ENCODE results near the gene ATP8B1. TPM values are rescaled to one million over a fixed set of nuclear protein-coding genes. Genes with fewer than 3 reads are reported as not detected.

The ATP8B1 gene
- polyA plus RNA-seq, 2 of the 4 experiments (the other 2 are of a cell fraction): 7.1 to 23.4 TPM

DNA sequence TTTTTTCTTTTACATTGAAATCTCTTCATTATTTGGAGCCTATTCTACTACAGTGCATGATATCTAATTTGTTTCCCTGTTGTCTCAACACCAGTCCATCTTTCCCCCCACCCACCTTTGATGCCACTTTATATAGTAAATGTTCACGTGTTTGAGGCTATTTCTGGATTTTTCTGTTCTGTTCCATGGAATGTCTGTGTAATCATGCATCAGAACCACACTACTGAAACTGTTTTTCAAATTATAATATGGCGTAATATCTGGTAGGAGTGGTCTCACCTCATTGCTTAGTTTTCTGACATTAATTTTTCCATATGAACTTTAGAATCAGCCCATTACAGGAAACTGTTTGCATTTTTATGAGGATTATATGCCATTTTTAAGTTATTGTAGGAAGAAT lies 162.4 kb downstream of the ATP8B1 start:
- 82% methylated on average over 2 of the region's 2 CpGs for WGBS (ENCODE audit: missing lambda C conversion rate)
- Histone ChIP-seq H3K4me1 (no peaks in the 10 kb centered on the region), H3K4me2 (no peak overlapping the region), H3K4me3 (no peak overlapping the region), H3K9me3 (no peaks in the 10 kb centered on the region), H3K27ac (no peak overlapping the region)
- DNase-seq (ENCODE audit: low read depth in 1 of 2, low spot score in 1 of 2) (no peak), ATAC-seq (no peak), FAIRE-seq (no peak)
- no peak for TF ChIP-seq CHD4 (IDR thresholded peaks at IDR 0.05; ENCODE audit: borderline replicate concordance)
- TF ChIP-seq NR3C1 (IDR thresholded peaks at IDR 0.05): no peak
- no peak for TF ChIP-seq ATOH8 (CRISPR knock-in tag; IDR thresholded peaks at IDR 0.05; ENCODE audit: low read depth)
- no peak for TF ChIP-seq BHLHE40 (IDR thresholded peaks at IDR 0.05; ENCODE audit: low read depth, low read length)
- TF ChIP-seq EHMT2 (IDR thresholded peaks at IDR 0.05; ENCODE audit: low read depth): no peak
- no peak for TF ChIP-seq POLR2AphosphoS2 (conservative IDR thresholded peaks at IDR 0.05; ENCODE audit: low read length)
- no peak for TF ChIP-seq MAZ (IDR thresholded peaks at IDR 0.05; ENCODE audit: borderline replicate concordance, low read depth, low read length)
- no peak for TF ChIP-seq PHF8 (IDR thresholded peaks at IDR 0.05; ENCODE audit: borderline replicate concordance, low read depth)
- no peak for TF ChIP-seq KDM5A (IDR thresholded peaks at IDR 0.05)
- TF ChIP-seq ZSCAN20 (CRISPR knock-in tag; IDR thresholded peaks at IDR 0.05): no peak
- no peak for TF ChIP-seq RFX5 (IDR thresholded peaks at IDR 0.05)
- TF ChIP-seq KDM1A (IDR thresholded peaks at IDR 0.05; ENCODE audit: low read depth): no peak
- no peak for TF ChIP-seq FOSB (CRISPR knock-in tag; IDR thresholded peaks at IDR 0.05)
- no peak for TF ChIP-seq CEBPB (IDR thresholded peaks at IDR 0.05)
- TF ChIP-seq NPAS2 (CRISPR knock-in tag; IDR thresholded peaks at IDR 0.05; ENCODE audit: borderline replicate concordance): no peak
- no peak for TF ChIP-seq RNF2 (IDR thresholded peaks at IDR 0.05; ENCODE audit: borderline replicate concordance, low read depth)
- ChIA-PET POLR2A (no interaction called here), CTCF (interaction anchor here (1.6 kb wide), 1 partner anchor 10 kb away, joined by 7 read pairs; no protein-coding TSS in a partner anchor)

DNA sequence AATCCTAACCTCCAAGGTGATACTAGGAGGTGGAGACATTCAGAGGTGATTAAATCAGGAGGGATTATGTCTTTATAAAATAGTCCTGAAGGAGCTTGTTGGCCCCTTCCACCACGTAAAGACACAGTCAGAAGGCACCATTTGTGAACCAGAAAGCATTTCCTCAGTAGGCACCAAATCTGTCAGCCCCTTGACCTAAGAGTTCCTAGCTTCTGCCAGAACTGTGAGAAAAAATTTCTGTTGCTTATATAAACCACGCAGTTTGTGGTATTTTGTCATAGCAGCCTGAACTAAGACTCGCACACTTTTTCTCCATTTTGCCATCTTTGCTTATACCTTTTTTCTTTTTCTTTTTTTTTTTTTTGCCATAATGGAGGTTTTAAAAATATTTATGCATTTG lies 162.9 kb downstream of the ATP8B1 start:
- no peak overlapping the region for H3K4me3 ChIP-seq
- ChIA-PET CTCF (interaction anchor here (1.6 kb wide), 1 partner anchor 10 kb away, joined by 7 read pairs; no protein-coding TSS in a partner anchor), POLR2A (no interaction called here)
- WGBS (ENCODE audit: missing lambda C conversion rate): 63% methylated on average over 3 of the region's 3 CpGs
- no peak overlapping the region for H3K27ac ChIP-seq
- DNase-seq (ENCODE audit: low read depth in 1 of 2, low spot score in 1 of 2) (no peak), ATAC-seq (no peak), FAIRE-seq (no peak)
- TF ChIP-seq ATOH8 (CRISPR knock-in tag; IDR thresholded peaks at IDR 0.05; ENCODE audit: low read depth) (no peak), NR3C1 (IDR thresholded peaks at IDR 0.05) (no peak), ZFP36 (IDR thresholded peaks at IDR 0.05; ENCODE audit: borderline replicate concordance, partially characterized antibody) (no peak), EP300 (IDR thresholded peaks at IDR 0.05) (no peak), RCOR1 (IDR thresholded peaks at IDR 0.05; ENCODE audit: low read depth, low read length) (no peak), TP53 (CRISPR knock-in tag; IDR thresholded peaks at IDR 0.05) (no peak), ZSCAN20 (CRISPR knock-in tag; IDR thresholded peaks at IDR 0.05) (no peak), HOXA7 (CRISPR knock-in tag; IDR thresholded peaks at IDR 0.05) (no peak), CEBPB (IDR thresholded peaks at IDR 0.05) (no peak), CBX2 (IDR thresholded peaks at IDR 0.05; ENCODE audit: borderline replicate concordance, low read depth) (no peak), FOXS1 (CRISPR knock-in tag; IDR thresholded peaks at IDR 0.05) (no peak)
- no peak overlapping the region for H3K4me2 ChIP-seq
- no peaks in the 10 kb centered on the region for H3K9me3 ChIP-seq
- peaks cover 2% of the 10 kb centered on the region; the same call in 1 of the 3 replicates for H3K4me1 ChIP-seq

All from A549 (cell line).